Heart left ventricle (tissue), 13 donors: ENCODE data around the gene OR6V1.

Experiments
- POLR2A ChIP-seq, 2 donors: fragments of 450-650 bp; IDR thresholded peaks; one replicate each; pipeline ENCODE4 v1.6.1; 2017; ENCODE audit warnings: antibody characterized with exemption in 2 of 2, mild to moderate bottlenecking in 2 of 2, moderate library complexity in 2 of 2
- TF ChIP-seq, protein P1 (sequence below), 12 donors: fragments of 200-600 bp; sonication (generic) in 4 of 12; IDR thresholded peaks; one replicate each; pipeline versions ENCODE4 v1.5.0 to v1.8.0; 2018 to 2022; ENCODE audit warnings: antibody characterized with exemption in 12 of 12, mild to moderate bottlenecking in 5 of 12
- donor health status: ischemic (EF 13 %, LVEDD 7.1; RV severe dilation, severe dysfunction).
- donor health status: DM: no; HTN: yes; CAD: no.
- donor health status: DM: no; HTN: no; CAD: no.
- donor health status: ischemic (EF 25% LVEDD 6.9; RV normal size, moderate dysfunction).
- donor health status: ischemic (EF 25% LVEDD 5.7; RV mildly dilated, moderate dysfunction).
- donor health status: ischemic (EF 35%, LVEDD 5.7; RV mildly dilated, moderate dysfunction).
- donor health status: nonischemic (EF 11% LVEDD 7.7; RV severe dilation, severe dysfunction).
- donor health status: DM: yes; HTN: yes; CAD: no.
- donor health status: PGD.
- donor health status: ischemic (EF 29% LVEDD 5.4; RV normal size, mild dysfunction).
- donor health status: nonischemic (EF 23%, LVEDD 6.1; RV moderate dilation, normal function).

DNA sequence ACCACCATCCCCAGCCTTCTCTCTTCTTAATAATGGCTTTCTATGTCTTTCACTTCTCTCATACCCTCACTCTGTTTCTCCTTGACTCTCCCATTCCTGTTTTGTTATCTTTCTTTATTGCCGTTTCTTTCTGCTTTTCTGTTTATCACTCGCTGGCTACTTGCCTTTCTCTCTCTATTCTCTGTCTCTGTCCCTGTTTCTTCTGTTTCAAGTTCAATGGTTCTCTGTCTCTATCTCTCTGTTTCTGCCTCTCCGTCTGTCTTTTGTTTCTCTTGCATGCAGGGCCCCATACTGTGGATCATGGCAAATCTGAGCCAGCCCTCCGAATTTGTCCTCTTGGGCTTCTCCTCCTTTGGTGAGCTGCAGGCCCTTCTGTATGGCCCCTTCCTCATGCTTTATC is at the start of gene OR6V1:
- TF ChIP-seq, protein P1, sequence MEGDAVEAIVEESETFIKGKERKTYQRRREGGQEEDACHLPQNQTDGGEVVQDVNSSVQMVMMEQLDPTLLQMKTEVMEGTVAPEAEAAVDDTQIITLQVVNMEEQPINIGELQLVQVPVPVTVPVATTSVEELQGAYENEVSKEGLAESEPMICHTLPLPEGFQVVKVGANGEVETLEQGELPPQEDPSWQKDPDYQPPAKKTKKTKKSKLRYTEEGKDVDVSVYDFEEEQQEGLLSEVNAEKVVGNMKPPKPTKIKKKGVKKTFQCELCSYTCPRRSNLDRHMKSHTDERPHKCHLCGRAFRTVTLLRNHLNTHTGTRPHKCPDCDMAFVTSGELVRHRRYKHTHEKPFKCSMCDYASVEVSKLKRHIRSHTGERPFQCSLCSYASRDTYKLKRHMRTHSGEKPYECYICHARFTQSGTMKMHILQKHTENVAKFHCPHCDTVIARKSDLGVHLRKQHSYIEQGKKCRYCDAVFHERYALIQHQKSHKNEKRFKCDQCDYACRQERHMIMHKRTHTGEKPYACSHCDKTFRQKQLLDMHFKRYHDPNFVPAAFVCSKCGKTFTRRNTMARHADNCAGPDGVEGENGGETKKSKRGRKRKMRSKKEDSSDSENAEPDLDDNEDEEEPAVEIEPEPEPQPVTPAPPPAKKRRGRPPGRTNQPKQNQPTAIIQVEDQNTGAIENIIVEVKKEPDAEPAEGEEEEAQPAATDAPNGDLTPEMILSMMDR (IDR thresholded peaks at IDR 0.05), result no peak
- TF ChIP-seq POLR2A (IDR thresholded peaks at IDR 0.05), result no peak
